Body of pancreas (tissue), 4 donors: ENCODE measurements around the gene MYZAP. TPM values are rescaled to one million over a fixed set of nuclear protein-coding genes. Genes with fewer than 3 reads are reported as not detected.
A peak's percentile ranks its signal among the peaks of the same experiment; 100 is the strongest.

Source experiments
- ATAC-seq: fragments of 150-250 bp; one replicate; pipeline ENCODE4 v1.9.1; 2016
- DNase-seq, 4 donors: peaks; one replicate each; pipeline ENCODE4 v3.0.0-alpha.2; 2019
- H3K27ac ChIP-seq, 4 donors: fragments of 200-600 bp; sonication (generic); 1 replicate in 3 of 4; 2 replicates in 1 of 4; pipeline versions ENCODE4 v1.5.1 to v1.6.1; 2016 to 2019; ENCODE audit warnings: mild to moderate bottlenecking in 1 of 4, mixed read lengths in 1 of 4, moderate library complexity in 1 of 4
- H3K27me3 ChIP-seq, 2 donors: fragments of 200-600 bp; sonication (generic); one replicate each; pipeline ENCODE4 v1.6.0; 2016; ENCODE audit warnings: mild to moderate bottlenecking in 1 of 2
- H3K36me3 ChIP-seq, 2 donors: fragments of 200-600 bp; sonication (generic); replicated peaks in 1 of 2; 2 replicates each; pipeline ENCODE4 v1.5.1; 2016; ENCODE audit warnings: low read depth in 2 of 2; ENCODE audit not compliant: insufficient read depth in 1 of 2
- H3K4me1 ChIP-seq: fragments of 200-600 bp; sonication (generic); one replicate; pipeline ENCODE4 v1.6.0; 2016
- H3K4me3 ChIP-seq, 2 donors: fragments of 200-600 bp; sonication (generic); 1 replicate in 1 of 2; 2 replicates in 1 of 2; pipeline ENCODE4 v1.5.1; 2016 to 2019
- H3K9me3 ChIP-seq, 3 donors: fragments of 200-600 bp; sonication (generic); 1 replicate in 2 of 3; 2 replicates in 1 of 3; pipeline ENCODE4 v1.5.1; 2016
- CTCF ChIP-seq, 7 experiments: fragments of 450-650 bp in 4 of 7; fragments of 200-600 bp in 3 of 7; sonication (generic) in 3 of 7; IDR thresholded peaks; one replicate each; pipeline ENCODE4 v1.5.1; 2016 to 2019; ENCODE audit warnings: antibody characterized with exemption in 7 of 7
- POLR2A ChIP-seq, 3 donors: fragments of 450-650 bp; IDR thresholded peaks; one replicate each; pipeline ENCODE4 v1.6.1; 2016; ENCODE audit warnings: antibody characterized with exemption in 3 of 3, mild to moderate bottlenecking in 2 of 3
- WGBS, 2 donors: methylation state at CpG; one replicate each; pipeline ENCODE4 v1.1.5; 2017; 5-methylcytosine and 5-hydroxymethylcytosine counted together
- intact Hi-C: fragments of 100-400 bp; cut with DNase I; formaldehyde crosslinking; loops from one replicate; pipeline ENCODE4 v1.15.1; 2023
- total RNA-seq, 2 donors: library from RNA; depleted of rRNA; stranded (reverse); fragments of >200 nt; gene quantifications; one replicate each; pipeline ENCODE4 v1.1.0, GENCODE V29; 2016

MYZAP gene
- total RNA-seq, 2 donors from 2014 or later = 10.9 to 16.3 TPM

GRCh38 chr15:57547243-57547755 is 44.4 kb upstream of the MYZAP start:
- TF ChIP-seq CTCF (IDR thresholded peaks at IDR 0.05) = no peak
- TF ChIP-seq POLR2A (IDR thresholded peaks at IDR 0.05) = no peak
- intact Hi-C loops = no loop called here
- no peaks in the 10 kb centered on the region for H3K9me3 ChIP-seq
- ATAC-seq (no peak), DNase-seq (no peak)
- 86 to 90% methylated on average over 3 to 11 of the region's 11 CpGs for WGBS, 2 donors
- H3K4me3 ChIP-seq = no peak overlapping the region
- peaks cover 0 to 20% of the 10 kb centered on the region in 2 donors for H3K36me3 ChIP-seq
- peaks cover 44% of the 10 kb centered on the region for H3K4me1 ChIP-seq
- peak overlapping the region in 2 of 4 donors; percentile 8 to 79 for H3K27ac ChIP-seq
- H3K27me3 ChIP-seq = no peaks in the 10 kb centered on the region

GRCh38 chr15:57548351-57548750 is 43.4 kb upstream of the MYZAP start:
- H3K4me1 ChIP-seq = peaks cover 53% of the 10 kb centered on the region
- peaks cover 0 to 20% of the 10 kb centered on the region in 2 donors for H3K36me3 ChIP-seq
- peak in 3 of 4 donors; percentile 55 to 62 (median 56) for DNase-seq
- H3K9me3 ChIP-seq = no peaks in the 10 kb centered on the region
- no peaks in the 10 kb centered on the region for H3K27me3 ChIP-seq
- no peak overlapping the region for H3K4me3 ChIP-seq
- intact Hi-C loops = no loop called here
- ATAC-seq = peak; percentile 54
- WGBS, 2 donors = 8 to 18% methylated on average over 2 of the region's 2 CpGs
- peak overlapping the region; percentile 66 to 82 (median 73) for H3K27ac ChIP-seq
- TF ChIP-seq CTCF (IDR thresholded peaks at IDR 0.05) (no peak), POLR2A (IDR thresholded peaks at IDR 0.05) (no peak)

- ATAC-seq (no peak), DNase-seq (no peak)
- 46 to 53% methylated on average over 5 of the region's 5 CpGs for WGBS, 2 donors
- intact Hi-C loops = no loop called here
- H3K4me3 ChIP-seq = no peak overlapping the region
- peaks cover 0 to 18% of the 10 kb centered on the region in 2 donors for H3K36me3 ChIP-seq
- no peaks in the 10 kb centered on the region for H3K9me3 ChIP-seq
- peaks cover 57% of the 10 kb centered on the region for H3K4me1 ChIP-seq
- H3K27me3 ChIP-seq = no peaks in the 10 kb centered on the region
- peak overlapping the region; percentile 66 to 82 (median 73) for H3K27ac ChIP-seq
- TF ChIP-seq CTCF (IDR thresholded peaks at IDR 0.05) (no peak), POLR2A (IDR thresholded peaks at IDR 0.05) (no peak)
Measured at GRCh38 chr15:57548835-57549234, 42.9 kb upstream of the MYZAP start.

GRCh38 chr15:57549935-57550334 is 41.8 kb upstream of the MYZAP start:
- Histone ChIP-seq H3K27ac (peak overlapping the region in 3 of 4 donors; percentile 67 to 82 (median 79)), H3K36me3 (peaks cover 0 to 7% of the 10 kb centered on the region in 2 donors), H3K4me3 (no peak overlapping the region), H3K27me3 (no peaks in the 10 kb centered on the region), H3K4me1 (peaks cover 68% of the 10 kb centered on the region), H3K9me3 (no peaks in the 10 kb centered on the region)
- no peak for TF ChIP-seq CTCF (IDR thresholded peaks at IDR 0.05)
- TF ChIP-seq POLR2A (IDR thresholded peaks at IDR 0.05) = no peak
- 70 to 86% methylated on average over 6 of the region's 6 CpGs for WGBS, 2 donors
- DNase-seq (no peak), ATAC-seq (no peak)
- intact Hi-C loops = no loop called here

GRCh38 chr15:57550640-57551039 is 41.1 kb upstream of the MYZAP start:
- no peak for TF ChIP-seq POLR2A (IDR thresholded peaks at IDR 0.05)
- no peak for TF ChIP-seq CTCF (IDR thresholded peaks at IDR 0.05)

More at GRCh38 chr15:57550640-57551039, 41.1 kb upstream of the MYZAP start:
- ATAC-seq (peak; percentile 31), DNase-seq (peak; percentile 66 to 91 (median 82))
- Histone ChIP-seq H3K9me3 (no peaks in the 10 kb centered on the region), H3K36me3 (peaks cover 0 to 6% of the 10 kb centered on the region in 2 donors), H3K4me1 (peaks cover 71% of the 10 kb centered on the region), H3K4me3 (no peak overlapping the region), H3K27ac (peak overlapping the region; percentile 52 to 82 (median 80)), H3K27me3 (no peaks in the 10 kb centered on the region)
- 26 to 37% methylated on average over 4 of the region's 4 CpGs for WGBS, 2 donors
- intact Hi-C loops = no loop called here
